ENCODE measurements around the gene TBX1.
A peak's percentile ranks its signal among the peaks of the same experiment; 100 is the strongest.

TBX1 gene

GRCh38 chr22:19760058-19760950 lies at the start of gene TBX1:
TSS of gene TBX1 (plus strand) at chr22:19760778. CDS start at chr22:19760844, 66 bp downstream.
- no peak for DNase-seq (ENCODE audit: low read depth)
- H3K4me3 ChIP-seq (ENCODE audit: control insufficient read depth, low read depth, low read length), result no peak within 1 kb of the TSS
- no peak for TF ChIP-seq CTCF (IDR thresholded peaks at IDR 0.05; ENCODE audit: control insufficient read depth, insufficient read depth, low read depth, low read length, missing control alignments)

GRCh38 chr22:19713245-19713644 lies 47.3 kb upstream of the TBX1 start:
- TF ChIP-seq CTCF (IDR thresholded peaks at IDR 0.05; ENCODE audit: control insufficient read depth, insufficient read depth, low read depth, low read length, missing control alignments), result no peak
- no peak overlapping the region for H3K4me3 ChIP-seq (ENCODE audit: control insufficient read depth, low read depth, low read length)
- DNase-seq (ENCODE audit: low read depth), result no peak

GRCh38 chr22:19713650-19714311 lies 46.8 kb upstream of the TBX1 start:
- TF ChIP-seq CTCF (IDR thresholded peaks at IDR 0.05; ENCODE audit: control insufficient read depth, insufficient read depth, low read depth, low read length, missing control alignments), result no peak
- no peak for DNase-seq (ENCODE audit: low read depth)
- H3K4me3 ChIP-seq (ENCODE audit: control insufficient read depth, low read depth, low read length), result peak overlapping the region; percentile 38

- DNase-seq (ENCODE audit: low read depth), result no peak
- no peak for TF ChIP-seq CTCF (IDR thresholded peaks at IDR 0.05; ENCODE audit: control insufficient read depth, insufficient read depth, low read depth, low read length, missing control alignments)
- H3K4me3 ChIP-seq (ENCODE audit: control insufficient read depth, low read depth, low read length), result peak within 1 kb of the TSS; percentile 44
Measured at GRCh38 chr22:19714312-19715187, 46.0 kb upstream of the TBX1 start, which contains the start of gene SEPTIN5. TSS of gene SEPTIN5 (plus strand) at chr22:19714503. CDS start at chr22:19714589, 86 bp downstream.

GRCh38 chr22:19715188-19715930 lies 45.2 kb upstream of the TBX1 start:
- TF ChIP-seq CTCF (IDR thresholded peaks at IDR 0.05; ENCODE audit: control insufficient read depth, insufficient read depth, low read depth, low read length, missing control alignments), result no peak
- peak overlapping the region; percentile 44 for H3K4me3 ChIP-seq (ENCODE audit: control insufficient read depth, low read depth, low read length)
- DNase-seq (ENCODE audit: low read depth), result no peak

All from AG09309 (cell line).